HL-60 (cell line): ENCODE data around the gene ZMIZ2.
"Not testable (repeated sequence)": the region's sequence is repeated elsewhere in the genome, so short reads cannot be mapped to it uniquely, and the experiment has no call there.

Experiments
- DNase-seq, 2 experiments: peaks; one replicate each; pipeline ENCODE4 v3.0.0-alpha.2; 2010 to 2020; ENCODE audit warnings: low read depth in 1 of 2, low spot score in 1 of 2
- H3K27ac ChIP-seq: fragments of 250-450 bp; sonication (Bioruptor Pico); replicated peaks from 2 replicates; pipeline ENCODE4 v1.5.1; 2020; ENCODE audit warnings: mild to moderate bottlenecking, moderate library complexity
- H3K27me3 ChIP-seq: fragments of 250-450 bp; sonication (Bioruptor Pico); 2 replicates; pipeline ENCODE4 v1.5.1; 2021; ENCODE audit warnings: mild to moderate bottlenecking, moderate library complexity; ENCODE audit not compliant: insufficient read depth, poor library complexity, severe bottlenecking
- H3K4me3 ChIP-seq: replicated peaks from 2 replicates; pipeline ENCODE4 v1.5.1; 2011; ENCODE audit warnings: mild to moderate bottlenecking, control low read depth, low read length; ENCODE audit not compliant: insufficient read depth
- CTCF ChIP-seq: IDR thresholded peaks from one replicate; pipeline ENCODE4 v1.5.1; 2011; ENCODE audit warnings: low read length, control low read depth, inconsistent platforms; ENCODE audit not compliant: insufficient read depth
- GABPA ChIP-seq: IDR thresholded peaks from 2 replicates; pipeline ENCODE4 v1.6.1; 2012; ENCODE audit warnings: low read depth
- POLR2AphosphoS5 ChIP-seq: IDR thresholded peaks from 2 replicates; pipeline ENCODE4 v1.6.1; 2012; ENCODE audit warnings: low read depth
- REST ChIP-seq: IDR thresholded peaks from 2 replicates; pipeline ENCODE4 v1.6.1; 2012; ENCODE audit warnings: low read depth; ENCODE audit not compliant: insufficient replicate concordance
- SPI1 ChIP-seq: IDR thresholded peaks from 2 replicates; pipeline ENCODE4 v1.6.1; 2012; ENCODE audit warnings: low read depth, mild to moderate bottlenecking, borderline replicate concordance

Gene ZMIZ2

GRCh38 chr7:44724276-44724675, 24.4 kb upstream of the ZMIZ2 start:
- Histone ChIP-seq H3K27me3 (no peaks in the 10 kb centered on the region), H3K4me3 (no peak overlapping the region), H3K27ac (no peak overlapping the region)
- TF ChIP-seq POLR2AphosphoS5 (no peak), CTCF (no peak), SPI1 (no peak), REST (no peak), GABPA (no peak)
- DNase-seq = no peak

GRCh38 chr7:44726250-44726649, 22.4 kb upstream of the ZMIZ2 start:
- not testable (repeated sequence) for H3K27ac ChIP-seq, H3K27me3 ChIP-seq, H3K4me3 ChIP-seq, DNase-seq

- TF ChIP-seq REST = no peak
- TF ChIP-seq SPI1 = peak; percentile 46; the same call in 1 of the 2 replicates
- DNase-seq = no peak
- Histone ChIP-seq H3K27ac (no peak overlapping the region), H3K27me3 (no peaks in the 10 kb centered on the region), H3K4me3 (no peak overlapping the region)
These were observed 21.3 kb upstream of the ZMIZ2 start for GRCh38 chr7:44727158-44727936.

- TF ChIP-seq REST (no peak), SPI1 (no peak)
- H3K27ac ChIP-seq = no peak overlapping the region
- DNase-seq = no peak
- no peaks in the 10 kb centered on the region for H3K27me3 ChIP-seq
- H3K4me3 ChIP-seq = no peak overlapping the region
These were observed 20.7 kb upstream of the ZMIZ2 start for GRCh38 chr7:44727937-44728262.
